NCI-H187 (cell line): Measurements from ENCODE around the gene HNF1A.

Experiments used
- DNase-seq, 2 experiments: peaks; one replicate each; lab custom pipeline; 2025; lab: John Stamatoyannopoulos, UW

HNF1A gene

DNA sequence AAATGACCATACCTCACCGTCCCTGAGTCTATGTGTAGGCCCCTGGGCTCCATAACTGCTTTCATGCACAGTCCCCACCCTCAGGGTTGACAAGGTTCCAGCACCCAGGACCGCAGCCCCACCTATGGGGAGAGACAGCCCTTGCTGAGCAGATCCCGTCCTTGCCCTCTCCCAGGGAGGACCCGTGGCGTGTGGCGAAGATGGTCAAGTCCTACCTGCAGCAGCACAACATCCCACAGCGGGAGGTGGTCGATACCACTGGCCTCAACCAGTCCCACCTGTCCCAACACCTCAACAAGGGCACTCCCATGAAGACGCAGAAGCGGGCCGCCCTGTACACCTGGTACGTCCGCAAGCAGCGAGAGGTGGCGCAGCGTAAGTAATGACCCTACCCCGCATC lies 10.3 kb downstream of the HNF1A start:
- DNase-seq = no peak

DNA sequence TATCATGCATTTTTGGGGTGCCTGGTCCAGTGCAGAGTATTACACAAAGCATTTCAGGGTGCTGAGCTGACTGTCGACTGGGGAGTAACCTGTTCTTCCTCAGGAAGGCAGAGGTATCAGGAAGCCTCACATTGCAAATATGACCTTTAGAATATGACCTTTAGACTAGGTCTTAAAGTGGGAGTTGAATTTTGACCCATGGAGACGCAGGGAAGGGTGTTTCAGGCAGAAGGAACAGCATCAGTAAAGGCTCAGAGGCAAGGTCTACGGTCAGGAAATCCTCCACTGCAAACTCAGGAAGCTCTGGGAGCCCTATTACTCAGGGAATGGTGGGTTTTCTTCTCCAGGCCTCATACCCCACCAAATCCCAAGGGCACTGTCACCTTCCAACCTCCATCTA lies 11.3 kb downstream of the HNF1A start:
- no peak for DNase-seq

- no peak for DNase-seq
Measured at GRCh38 chr12:120990487-120991055, 12.2 kb downstream of the HNF1A start.

GRCh38 chr12:120991965-120992364 lies 13.6 kb downstream of the HNF1A start:
- no peak for DNase-seq

GRCh38 chr12:120992989-120993388 lies 14.6 kb downstream of the HNF1A start:
- DNase-seq = no peak

DNA sequence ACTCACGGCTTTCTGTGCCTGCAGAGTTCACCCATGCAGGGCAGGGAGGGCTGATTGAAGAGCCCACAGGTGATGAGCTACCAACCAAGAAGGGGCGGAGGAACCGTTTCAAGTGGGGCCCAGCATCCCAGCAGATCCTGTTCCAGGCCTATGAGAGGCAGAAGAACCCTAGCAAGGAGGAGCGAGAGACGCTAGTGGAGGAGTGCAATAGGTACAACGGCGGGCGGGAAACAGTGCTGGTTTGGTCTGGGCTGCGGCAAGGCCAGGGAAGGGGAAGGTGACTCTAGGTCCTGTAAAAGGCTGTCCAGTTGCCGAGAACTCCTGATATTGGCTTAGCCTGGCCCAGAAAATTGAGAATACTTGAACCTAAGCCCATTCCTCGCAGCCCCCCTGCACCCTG lies 15.2 kb downstream of the HNF1A start:
- DNase-seq = no peak

GRCh38 chr12:120994059-120994458 lies 15.7 kb downstream of the HNF1A start:
- DNase-seq = no peak

- DNase-seq = no peak
Measured at GRCh38 chr12:120994589-120995337, 16.4 kb downstream of the HNF1A start.

DNA sequence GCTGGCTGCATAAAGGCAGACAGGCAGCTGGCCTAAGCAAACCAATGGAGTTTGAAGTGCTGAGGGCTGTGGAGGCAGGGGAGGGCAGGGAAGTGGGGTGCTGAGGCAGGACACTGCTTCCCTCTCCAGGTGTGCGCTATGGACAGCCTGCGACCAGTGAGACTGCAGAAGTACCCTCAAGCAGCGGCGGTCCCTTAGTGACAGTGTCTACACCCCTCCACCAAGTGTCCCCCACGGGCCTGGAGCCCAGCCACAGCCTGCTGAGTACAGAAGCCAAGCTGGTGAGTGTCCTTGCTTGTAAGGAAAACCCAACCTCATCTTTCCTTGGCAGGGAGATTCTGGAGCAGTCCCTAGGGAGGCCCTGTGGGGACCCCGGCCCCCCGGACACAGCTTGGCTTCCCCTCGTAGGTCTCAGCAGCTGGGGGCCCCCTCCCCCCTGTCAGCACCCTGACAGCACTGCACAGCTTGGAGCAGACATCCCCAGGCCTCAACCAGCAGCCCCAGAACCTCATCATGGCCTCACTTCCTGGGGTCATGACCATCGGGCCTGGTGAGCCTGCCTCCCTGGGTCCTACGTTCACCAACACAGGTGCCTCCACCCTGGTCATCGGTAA lies 17.9 kb downstream of the HNF1A start:
- DNase-seq = no peak

DNA sequence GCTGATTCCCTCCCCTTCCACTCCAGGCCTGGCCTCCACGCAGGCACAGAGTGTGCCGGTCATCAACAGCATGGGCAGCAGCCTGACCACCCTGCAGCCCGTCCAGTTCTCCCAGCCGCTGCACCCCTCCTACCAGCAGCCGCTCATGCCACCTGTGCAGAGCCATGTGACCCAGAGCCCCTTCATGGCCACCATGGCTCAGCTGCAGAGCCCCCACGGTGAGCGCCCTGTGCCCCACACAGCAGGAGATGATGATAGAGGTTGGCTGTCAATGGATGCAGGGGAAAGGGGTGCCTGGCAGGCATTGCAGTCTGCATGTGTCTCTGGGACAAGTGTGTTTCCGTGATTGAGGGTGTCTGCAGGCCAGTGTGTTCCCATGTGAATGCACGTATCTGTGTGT lies 19.1 kb downstream of the HNF1A start:
- DNase-seq = no peak

DNA sequence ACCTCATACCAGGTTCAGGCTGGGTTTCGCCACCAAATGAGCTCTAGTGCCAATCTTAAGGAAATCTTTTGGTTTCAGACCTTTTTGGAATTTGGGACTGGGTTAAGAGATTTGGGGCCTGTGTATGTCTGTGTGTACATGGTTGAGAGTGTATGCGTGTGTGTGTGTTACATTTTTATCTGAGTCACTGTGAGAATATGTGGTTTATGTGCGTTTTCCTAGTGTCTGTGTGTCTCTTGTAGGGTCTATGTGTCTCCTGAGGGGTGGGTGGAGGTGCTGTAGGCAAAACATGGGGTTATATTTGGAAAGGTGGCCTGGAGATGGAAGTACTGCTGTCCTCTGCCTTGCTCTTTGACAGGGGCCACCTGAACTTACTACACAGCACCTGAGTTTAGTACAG lies 20.1 kb downstream of the HNF1A start:
- DNase-seq = no peak

- no peak for DNase-seq
Measured at GRCh38 chr12:120999191-121000120, 21.1 kb downstream of the HNF1A start.

GRCh38 chr12:121000530-121000929 lies 22.2 kb downstream of the HNF1A start:
- no peak for DNase-seq

DNA sequence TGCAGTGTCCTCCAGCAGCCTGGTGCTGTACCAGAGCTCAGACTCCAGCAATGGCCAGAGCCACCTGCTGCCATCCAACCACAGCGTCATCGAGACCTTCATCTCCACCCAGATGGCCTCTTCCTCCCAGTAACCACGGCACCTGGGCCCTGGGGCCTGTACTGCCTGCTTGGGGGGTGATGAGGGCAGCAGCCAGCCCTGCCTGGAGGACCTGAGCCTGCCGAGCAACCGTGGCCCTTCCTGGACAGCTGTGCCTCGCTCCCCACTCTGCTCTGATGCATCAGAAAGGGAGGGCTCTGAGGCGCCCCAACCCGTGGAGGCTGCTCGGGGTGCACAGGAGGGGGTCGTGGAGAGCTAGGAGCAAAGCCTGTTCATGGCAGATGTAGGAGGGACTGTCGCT lies 22.7 kb downstream of the HNF1A start:
- no peak for DNase-seq

DNA sequence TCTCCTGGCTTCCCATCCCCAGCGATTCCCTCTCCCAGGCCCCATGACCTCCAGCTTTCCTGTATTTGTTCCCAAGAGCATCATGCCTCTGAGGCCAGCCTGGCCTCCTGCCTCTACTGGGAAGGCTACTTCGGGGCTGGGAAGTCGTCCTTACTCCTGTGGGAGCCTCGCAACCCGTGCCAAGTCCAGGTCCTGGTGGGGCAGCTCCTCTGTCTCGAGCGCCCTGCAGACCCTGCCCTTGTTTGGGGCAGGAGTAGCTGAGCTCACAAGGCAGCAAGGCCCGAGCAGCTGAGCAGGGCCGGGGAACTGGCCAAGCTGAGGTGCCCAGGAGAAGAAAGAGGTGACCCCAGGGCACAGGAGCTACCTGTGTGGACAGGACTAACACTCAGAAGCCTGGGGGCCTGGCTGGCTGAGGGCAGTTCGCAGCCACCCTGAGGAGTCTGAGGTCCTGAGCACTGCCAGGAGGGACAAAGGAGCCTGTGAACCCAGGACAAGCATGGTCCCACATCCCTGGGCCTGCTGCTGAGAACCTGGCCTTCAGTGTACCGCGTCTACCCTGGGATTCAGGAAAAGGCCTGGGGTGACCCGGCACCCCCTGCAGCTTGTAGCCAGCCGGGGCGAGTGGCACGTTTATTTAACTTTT lies 23.6 kb downstream of the HNF1A start:
- no peak for DNase-seq

- DNase-seq = no peak
Measured at GRCh38 chr12:121003650-121004049, 25.3 kb downstream of the HNF1A start.

DNA sequence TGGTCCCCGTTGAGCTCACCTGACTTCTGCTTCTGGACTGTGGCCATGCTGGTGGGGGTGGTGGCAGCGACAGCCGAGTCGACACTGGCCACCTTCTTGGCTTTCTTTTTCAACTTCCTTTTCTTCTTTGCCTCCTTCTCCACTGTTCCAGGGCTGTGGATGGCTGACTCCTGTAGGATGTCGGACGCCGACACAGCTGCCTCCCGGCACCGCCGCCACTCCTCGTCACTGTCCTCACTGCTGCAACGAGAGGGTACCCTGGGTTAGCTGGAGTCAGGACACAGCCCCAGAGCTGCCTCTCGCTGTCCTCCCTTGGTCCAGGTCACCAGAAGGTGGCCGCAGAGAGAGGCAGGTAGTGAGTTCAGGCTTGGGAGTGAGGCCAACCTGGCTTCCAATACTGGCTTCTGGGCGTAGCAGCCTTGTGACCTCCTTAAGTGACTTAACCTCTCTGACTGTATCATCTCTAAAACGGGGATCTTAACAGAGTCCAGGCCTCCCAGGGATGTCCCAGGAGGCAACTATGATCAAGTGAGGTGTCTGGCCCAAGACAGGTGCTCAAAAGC lies 26.0 kb downstream of the HNF1A start:
- no peak for DNase-seq

DNA sequence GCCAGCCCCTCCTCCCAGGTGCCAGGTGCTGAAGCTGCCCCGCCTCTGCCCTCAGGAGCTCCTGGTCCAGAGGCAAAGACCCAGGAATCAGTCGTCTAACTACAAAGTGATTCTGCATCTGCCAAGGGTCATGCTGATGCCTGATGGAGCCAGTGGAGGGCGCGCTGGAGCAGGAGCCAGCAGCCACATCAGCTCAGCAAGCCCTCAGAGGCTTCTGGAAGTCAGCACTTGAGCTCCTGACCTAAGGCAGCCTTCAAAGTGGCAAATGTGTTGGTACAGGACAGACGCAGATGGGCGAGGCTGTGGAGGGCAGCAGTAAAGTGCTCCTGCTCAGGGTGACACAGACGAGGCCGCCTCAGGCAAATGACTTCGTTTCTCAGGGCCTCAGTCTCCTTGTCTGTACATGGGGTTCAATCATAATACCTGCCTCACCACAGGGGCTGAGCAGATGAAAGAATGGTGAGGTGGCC lies 27.0 kb downstream of the HNF1A start:
- DNase-seq = no peak

- no peak for DNase-seq
Measured at GRCh38 chr12:121008347-121009098, 30.2 kb downstream of the HNF1A start.

- DNase-seq = no peak
Measured at GRCh38 chr12:121009741-121010140, 31.4 kb downstream of the HNF1A start.

- DNase-seq = no peak
Measured at GRCh38 chr12:121010860-121011259, 32.5 kb downstream of the HNF1A start.
